ENCODE measurements around the gene MUC5B.
"Not testable (repeated sequence)": the region's sequence is repeated elsewhere in the genome, so short reads cannot be mapped to it uniquely, and the experiment has no call there.

The MUC5B gene

DNA sequence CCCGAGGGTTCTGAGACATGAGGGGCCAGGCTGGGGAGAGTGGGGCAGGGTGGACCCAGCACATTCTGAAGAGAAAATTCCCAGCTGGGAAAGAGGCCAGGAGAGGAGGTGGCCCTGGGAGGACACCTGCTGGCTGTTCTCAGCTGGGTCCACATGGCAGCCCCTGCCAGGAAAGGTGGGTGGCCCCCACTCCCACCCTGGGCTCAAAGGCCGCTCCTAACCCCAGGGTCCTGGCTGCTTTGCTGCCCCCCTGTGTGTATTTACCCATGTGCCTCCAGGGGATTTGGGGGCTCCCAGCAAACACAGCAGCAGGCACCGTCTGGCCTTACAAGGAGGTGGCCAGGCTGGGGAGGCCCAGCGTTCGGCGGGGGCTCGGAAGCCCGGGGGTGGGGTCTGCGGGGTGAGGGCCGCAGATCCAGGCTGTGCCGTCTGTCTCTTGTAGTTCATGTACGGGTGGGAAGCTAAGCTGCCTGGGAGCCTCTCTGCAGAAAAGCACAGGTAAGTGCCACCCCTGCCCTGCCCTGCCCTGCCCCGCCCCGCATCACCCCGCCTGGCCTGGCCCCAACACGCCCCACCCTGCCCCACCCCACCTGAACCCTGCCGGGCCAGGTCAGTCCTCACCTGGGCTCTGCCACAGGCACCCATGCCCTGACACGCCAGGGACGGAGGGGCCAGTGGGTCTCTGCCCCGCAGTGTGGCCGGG is 10.6 kb downstream of the MUC5B start:
- no peak for DNase-seq

DNA sequence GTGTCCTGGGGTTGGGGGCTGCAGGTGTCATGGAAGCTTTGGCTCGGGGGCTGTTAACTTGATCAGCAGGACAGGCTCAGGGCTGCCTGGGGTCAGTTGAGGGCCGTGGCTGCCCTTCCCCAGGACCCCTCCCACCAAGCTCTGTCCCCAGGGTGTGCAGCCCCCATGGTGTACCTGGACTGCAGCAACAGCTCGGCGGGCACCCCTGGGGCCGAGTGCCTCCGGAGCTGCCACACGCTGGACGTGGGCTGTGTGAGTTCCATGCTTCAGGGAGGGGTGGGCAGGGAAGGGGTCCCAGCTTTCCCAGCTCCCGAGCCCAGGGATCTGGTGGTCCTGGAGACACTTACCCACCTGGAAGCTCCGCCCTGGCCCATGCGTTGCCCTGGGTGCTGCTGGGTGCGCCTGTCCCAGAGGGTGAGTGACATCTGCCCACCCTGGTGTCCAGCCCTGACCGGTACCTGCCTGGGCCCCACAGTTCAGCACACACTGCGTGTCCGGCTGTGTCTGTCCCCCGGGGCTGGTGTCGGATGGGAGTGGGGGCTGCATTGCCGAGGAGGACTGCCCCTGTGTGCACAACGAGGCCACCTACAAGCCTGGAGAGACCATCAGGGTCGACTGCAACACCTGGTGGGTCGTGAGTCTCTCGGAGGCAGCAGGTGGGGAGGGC is 11.3 kb downstream of the MUC5B start:
- no peak for DNase-seq

DNA sequence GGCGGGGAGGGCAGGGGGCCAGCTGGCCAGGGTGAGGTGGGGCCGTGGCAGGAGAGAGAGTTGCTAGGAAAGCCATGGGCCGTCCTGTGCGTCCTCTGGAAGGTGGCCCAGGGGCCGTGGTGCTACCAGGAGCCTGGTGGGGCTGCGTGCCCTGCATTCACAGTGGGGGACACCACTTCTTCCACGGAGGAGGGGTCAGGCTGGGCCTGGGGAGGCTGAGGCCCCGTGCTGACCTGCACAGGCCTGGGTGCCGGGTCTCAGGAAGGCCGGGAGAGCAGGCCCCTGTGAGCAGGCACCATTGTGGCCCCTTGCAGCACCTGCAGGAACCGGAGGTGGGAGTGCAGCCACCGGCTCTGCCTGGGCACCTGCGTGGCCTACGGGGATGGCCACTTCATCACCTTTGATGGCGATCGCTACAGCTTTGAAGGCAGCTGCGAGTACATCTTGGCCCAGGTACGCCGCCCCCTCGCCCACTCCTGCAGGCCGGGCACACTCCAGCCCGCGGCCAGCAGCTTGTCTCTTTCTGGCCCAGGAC is 12.0 kb downstream of the MUC5B start:
- no peak for DNase-seq

DNA sequence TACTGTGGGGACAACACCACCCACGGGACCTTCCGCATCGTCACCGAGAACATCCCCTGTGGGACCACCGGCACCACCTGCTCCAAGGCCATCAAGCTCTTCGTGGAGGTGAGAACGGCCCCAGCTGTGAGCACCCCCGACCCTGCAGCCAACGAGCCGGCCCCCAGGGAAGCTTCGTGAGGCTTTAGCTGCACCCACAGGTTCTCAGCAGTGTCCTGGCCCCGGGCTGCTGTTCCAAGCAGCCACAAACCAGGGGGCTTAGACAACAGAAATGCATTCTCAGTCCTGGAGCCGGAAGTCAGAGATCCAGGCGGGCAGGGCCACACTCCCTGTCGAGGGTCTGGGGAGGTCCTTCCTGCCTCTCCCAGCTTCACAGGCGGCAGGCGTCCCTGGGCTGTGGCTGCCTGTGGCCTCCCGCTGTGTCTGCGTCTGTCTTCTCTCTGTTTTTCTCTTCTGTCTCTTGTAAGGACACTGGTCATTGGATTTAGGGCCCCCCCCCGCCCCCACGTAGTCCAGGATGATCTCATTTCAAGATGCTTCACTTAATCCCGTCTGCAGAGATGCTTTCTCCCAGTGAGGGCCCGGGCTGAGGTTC is 12.5 kb downstream of the MUC5B start:
- no peak for DNase-seq

DNA sequence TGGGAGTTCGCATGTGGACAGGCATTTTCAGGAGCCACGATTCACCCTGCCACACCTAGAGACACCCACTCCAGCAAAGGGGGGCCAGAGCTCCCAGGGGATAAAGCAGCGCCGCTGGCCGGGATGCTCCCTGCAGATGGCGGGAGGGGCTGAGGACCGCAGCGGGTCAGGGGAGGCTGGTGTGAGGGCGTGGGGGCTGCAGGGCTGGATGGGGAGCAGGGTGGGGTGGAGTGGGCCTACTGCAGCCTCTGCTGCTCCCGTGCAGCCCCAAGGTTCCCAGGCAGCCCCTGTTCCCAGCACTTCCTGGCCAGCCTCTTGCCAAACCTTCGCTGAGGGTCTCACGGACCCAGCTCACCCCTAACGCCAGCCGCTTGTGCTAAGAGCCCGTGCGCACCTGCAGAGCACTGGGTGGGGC is 13.0 kb downstream of the MUC5B start:
- DNase-seq: no peak

DNA sequence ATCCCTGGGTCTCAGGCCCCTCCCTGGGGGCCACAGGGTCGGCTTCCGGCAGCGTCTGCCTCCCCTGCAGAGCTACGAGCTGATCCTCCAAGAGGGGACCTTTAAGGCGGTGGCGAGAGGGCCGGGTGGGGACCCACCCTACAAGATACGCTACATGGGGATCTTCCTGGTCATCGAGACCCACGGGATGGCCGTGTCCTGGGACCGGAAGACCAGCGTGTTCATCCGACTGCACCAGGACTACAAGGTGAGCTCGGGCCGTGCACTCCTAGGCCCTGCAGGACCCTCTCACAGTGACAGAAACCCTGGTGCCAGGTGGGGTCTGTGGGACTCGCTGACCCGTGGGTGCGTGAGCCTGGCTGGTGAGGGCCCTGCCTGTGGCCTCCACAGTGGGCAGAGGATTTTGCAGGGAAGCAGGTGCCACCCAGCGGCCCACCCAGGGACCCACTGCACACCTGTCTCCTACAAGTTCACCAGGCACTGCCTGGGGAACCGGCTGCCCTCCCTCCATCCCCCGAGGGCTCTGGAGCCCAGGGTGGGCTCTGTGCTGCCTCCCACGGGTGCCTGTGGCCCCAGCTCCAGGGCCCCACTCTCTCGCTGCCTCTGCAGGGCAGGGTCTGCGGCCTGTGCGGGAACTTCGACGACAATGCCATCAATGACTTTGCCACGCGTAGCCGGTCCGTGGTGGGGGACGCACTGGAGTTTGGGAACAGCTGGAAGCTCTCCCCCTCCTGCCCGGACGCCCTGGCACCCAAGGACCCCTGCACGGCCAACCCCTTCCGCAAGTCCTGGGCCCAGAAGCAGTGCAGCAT is 13.7 kb downstream of the MUC5B start:
- no peak for DNase-seq

DNA sequence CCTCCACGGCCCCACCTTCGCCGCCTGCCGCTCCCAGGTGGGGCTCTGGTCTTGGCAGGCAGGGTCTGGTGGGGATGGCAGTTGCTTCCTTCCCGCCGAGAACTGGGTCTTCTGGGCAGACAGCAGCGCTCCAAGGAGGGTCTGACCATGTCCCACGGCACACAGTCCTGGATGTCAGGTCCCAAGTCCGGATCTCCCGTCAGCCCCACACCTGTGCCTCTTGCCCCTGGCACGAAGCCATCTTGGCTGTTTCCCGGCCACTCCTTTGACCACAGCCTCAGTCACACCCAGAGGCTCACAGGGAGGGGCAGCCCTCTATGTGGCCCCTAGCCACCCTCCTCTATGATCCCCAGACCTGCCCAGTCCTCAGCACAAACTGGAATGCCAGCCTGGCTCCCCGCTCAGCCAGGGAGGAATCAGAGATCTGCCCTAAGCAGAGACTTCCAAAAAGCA is 14.3 kb downstream of the MUC5B start:
- DNase-seq: no peak

DNA sequence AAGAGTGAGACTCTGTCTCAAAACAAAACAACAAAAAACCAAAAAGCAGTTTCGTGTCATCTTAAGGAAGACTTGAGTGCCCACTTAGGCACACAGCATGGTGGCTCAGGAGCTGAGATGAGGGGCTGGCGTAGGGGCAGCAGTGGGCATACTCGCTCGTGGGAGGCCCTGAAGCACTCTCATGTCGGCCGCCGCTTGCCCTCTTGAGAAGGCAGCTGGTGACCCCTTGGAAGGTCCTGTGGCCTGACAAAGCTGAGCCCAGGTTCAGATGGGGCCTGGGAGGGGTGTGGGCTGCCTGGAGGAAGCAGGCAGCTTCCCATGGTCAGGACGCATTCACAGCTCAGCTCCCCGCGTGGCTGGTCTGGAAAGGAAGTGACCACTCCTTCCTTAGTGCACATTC is 15.0 kb downstream of the MUC5B start:
- DNase-seq: no peak

DNA sequence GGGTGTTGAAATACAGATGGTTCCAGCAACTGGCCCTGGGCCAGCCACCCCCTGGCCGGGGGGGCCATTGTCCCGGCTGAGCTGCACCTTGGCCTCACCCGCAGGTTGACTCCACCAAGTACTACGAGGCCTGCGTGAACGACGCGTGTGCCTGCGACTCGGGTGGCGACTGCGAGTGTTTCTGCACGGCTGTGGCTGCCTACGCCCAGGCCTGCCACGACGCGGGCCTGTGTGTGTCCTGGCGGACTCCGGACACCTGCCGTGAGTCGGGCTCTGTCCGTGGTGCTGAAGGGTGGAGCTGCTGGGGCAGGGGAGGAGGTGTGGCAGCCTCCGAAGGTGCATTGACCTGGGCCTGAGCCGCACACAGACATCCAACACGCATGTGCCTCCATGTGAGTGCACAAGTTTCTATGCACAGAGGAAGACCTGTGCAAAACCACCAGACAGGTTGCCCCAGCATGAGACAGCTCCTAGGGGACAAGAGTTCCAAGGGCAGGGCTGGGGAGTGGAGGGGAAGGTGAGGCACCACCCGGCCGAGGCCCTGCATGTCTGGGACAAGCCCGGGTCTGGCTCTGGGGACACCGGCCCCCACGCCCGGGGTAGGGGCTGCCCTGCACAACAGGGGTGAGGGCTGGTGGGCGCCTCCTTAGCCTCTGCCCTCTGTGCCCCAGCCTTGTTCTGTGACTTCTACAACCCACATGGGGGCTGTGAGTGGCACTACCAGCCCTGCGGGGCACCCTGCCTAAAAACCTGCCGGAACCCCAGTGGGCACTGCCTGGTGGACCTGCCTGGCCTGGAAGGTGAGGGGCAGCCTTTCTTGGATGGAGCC is 16.1 kb downstream of the MUC5B start:
- no peak for DNase-seq

DNA sequence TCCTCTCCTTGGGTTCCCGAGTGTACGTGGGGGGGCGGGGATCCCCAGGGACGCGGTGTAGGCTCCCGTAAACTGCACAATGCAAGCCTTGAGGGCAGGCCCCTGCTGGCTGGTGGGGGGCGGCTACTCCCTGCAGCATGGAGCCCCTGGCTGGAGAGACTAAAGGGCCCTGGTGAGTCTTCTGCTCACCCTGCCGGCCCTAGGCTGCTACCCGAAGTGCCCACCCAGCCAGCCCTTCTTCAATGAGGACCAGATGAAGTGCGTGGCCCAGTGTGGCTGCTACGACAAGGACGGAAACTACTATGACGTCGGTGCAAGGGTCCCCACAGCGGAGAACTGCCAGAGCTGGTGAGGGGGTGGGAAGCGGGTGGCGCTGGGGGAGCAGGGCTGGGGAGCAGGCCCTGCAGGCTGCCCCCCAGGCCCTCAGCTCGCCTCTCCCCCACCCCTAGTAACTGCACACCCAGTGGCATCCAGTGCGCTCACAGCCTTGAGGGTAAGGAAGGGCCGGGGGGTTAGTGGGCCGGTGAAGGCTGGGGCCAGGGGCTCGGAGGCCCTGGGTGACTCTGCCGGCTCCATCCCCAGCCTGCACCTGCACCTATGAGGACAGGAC is 16.8 kb downstream of the MUC5B start:
- DNase-seq: no peak

DNA sequence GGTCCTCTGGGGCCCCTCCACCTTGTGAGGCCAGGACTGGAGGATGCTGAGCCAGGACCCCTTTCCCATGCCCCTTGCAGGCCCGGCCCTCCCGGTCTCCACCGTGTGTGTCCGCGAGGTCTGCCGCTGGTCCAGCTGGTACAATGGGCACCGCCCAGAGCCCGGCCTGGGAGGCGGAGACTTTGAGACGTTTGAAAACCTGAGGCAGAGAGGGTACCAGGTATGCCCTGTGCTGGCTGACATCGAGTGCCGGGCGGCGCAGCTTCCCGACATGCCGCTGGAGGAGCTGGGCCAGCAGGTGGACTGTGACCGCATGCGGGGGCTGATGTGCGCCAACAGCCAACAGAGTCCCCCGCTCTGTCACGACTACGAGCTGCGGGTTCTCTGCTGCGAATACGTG is 17.9 kb downstream of the MUC5B start:
- no peak for DNase-seq

DNA sequence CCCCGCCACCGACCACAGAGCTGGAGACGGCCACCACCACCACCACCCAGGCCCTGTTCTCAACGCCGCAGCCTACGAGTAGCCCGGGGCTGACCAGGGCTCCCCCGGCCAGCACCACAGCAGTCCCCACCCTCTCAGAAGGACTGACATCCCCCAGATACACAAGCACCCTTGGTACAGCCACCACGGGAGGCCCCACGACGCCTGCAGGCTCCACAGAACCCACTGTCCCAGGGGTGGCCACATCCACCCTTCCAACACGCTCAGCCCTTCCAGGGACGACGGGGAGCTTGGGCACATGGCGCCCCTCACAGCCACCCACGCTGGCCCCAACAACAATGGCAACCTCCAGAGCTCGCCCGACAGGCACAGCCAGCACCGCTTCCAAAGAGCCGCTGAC is 18.8 kb downstream of the MUC5B start:
- no peak for DNase-seq

DNA sequence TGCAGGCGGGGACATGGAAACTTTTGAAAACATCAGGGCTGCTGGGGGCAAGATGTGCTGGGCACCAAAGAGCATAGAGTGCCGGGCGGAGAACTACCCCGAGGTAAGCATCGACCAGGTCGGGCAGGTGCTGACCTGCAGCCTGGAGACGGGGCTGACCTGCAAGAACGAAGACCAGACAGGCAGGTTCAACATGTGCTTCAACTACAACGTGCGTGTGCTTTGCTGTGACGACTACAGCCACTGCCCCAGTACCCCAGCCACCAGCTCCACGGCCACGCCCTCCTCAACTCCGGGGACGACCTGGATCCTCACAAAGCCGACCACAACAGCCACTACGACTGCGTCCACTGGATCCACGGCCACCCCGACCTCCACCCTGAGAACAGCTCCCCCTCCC is 19.4 kb downstream of the MUC5B start:
- no peak for DNase-seq

DNA sequence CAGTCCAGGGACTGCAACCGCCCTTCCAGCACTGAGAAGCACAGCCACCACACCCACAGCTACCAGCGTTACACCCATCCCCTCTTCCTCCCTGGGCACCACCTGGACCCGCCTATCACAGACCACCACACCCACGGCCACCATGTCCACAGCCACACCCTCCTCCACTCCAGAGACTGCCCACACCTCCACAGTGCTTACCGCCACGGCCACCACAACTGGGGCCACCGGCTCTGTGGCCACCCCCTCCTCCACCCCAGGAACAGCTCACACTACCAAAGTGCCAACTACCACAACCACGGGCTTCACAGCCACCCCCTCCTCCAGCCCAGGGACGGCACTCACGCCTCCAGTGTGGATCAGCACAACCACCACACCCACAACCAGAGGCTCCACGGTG is 19.9 kb downstream of the MUC5B start:
- not testable (repeated sequence) for DNase-seq

DNA sequence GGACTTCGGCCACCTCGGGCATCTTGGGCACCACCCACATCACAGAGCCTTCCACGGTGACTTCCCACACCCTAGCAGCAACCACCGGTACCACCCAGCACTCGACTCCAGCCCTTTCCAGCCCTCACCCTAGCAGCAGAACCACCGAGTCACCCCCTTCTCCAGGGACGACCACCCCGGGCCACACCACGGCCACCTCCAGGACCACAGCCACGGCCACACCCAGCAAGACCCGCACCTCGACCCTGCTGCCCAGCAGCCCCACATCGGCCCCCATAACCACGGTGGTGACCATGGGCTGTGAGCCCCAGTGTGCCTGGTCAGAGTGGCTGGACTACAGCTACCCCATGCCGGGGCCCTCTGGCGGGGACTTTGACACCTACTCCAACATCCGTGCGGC is 20.7 kb downstream of the MUC5B start:
- not testable (repeated sequence) for DNase-seq

DNA sequence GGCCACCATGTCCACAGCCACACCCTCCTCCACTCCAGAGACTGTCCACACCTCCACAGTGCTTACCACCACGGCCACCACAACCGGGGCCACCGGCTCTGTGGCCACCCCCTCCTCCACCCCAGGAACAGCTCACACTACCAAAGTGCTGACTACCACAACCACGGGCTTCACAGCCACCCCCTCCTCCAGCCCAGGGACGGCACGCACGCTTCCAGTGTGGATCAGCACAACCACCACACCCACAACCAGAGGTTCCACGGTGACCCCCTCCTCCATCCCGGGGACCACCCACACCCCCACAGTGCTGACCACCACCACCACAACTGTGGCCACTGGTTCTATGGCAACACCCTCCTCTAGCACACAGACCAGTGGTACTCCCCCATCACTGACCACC is 21.7 kb downstream of the MUC5B start:
- not testable (repeated sequence) for DNase-seq

DNA sequence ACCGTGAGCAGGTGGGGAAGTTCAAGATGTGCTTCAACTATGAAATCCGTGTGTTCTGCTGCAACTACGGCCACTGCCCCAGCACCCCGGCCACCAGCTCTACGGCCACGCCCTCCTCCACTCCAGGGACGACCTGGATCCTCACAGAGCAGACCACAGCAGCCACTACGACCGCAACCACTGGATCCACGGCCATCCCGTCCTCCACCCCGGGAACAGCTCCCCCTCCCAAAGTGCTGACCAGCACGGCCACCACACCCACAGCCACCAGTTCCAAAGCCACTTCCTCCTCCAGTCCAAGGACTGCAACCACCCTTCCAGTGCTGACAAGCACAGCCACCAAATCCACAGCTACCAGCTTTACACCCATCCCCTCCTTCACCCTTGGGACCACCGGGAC is 22.9 kb downstream of the MUC5B start:
- DNase-seq: not testable (repeated sequence)

DNA sequence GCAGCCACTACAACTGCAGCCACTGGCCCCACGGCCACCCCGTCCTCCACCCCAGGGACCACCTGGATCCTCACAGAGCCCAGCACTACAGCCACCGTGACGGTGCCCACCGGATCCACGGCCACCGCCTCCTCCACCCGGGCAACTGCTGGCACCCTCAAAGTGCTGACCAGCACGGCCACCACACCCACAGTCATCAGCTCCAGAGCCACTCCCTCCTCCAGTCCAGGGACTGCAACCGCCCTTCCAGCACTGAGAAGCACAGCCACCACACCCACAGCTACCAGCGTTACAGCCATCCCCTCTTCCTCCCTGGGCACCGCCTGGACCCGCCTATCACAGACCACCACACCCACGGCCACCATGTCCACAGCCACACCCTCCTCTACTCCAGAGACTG is 23.4 kb downstream of the MUC5B start:
- not testable (repeated sequence) for DNase-seq

DNA sequence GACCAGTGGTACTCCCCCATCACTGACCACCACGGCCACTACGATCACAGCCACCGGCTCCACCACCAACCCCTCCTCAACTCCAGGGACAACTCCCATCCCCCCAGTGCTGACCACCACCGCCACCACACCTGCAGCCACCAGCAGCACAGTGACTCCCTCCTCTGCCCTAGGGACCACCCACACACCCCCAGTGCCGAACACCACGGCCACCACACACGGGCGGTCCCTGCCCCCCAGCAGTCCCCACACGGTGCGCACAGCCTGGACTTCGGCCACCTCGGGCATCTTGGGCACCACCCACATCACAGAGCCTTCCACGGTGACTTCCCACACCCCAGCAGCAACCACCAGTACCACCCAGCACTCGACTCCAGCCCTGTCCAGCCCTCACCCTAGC is 24.2 kb downstream of the MUC5B start:
- DNase-seq: not testable (repeated sequence)

DNA sequence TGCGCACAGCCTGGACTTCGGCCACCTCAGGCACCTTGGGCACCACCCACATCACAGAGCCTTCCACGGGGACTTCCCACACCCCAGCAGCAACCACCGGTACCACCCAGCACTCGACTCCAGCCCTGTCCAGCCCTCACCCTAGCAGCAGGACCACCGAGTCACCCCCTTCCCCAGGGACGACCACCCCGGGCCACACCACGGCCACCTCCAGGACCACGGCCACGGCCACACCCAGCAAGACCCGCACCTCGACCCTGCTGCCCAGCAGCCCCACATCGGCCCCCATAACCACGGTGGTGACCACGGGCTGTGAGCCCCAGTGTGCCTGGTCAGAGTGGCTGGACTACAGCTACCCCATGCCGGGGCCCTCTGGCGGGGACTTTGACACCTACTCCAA is 26.1 kb downstream of the MUC5B start:
- not testable (repeated sequence) for DNase-seq

DNA sequence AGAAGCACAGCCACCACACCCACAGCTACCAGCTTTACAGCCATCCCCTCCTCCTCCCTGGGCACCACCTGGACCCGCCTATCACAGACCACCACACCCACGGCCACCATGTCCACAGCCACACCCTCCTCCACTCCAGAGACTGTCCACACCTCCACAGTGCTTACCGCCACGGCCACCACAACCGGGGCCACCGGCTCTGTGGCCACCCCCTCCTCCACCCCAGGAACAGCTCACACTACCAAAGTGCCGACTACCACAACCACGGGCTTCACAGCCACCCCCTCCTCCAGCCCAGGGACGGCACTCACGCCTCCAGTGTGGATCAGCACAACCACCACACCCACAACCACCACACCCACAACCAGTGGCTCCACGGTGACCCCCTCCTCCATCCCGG is 27.5 kb downstream of the MUC5B start:
- not testable (repeated sequence) for DNase-seq

Data from NCI-H510A (cell line).